ENCODE data around the gene GSDMA.

GSDMA gene

GRCh38 chr17:40023590-40024292, 60.9 kb downstream of the GSDMA start:
- DNase-seq: no peak

GRCh38 chr17:40024901-40025300, 62.1 kb downstream of the GSDMA start:
- no peak for DNase-seq

DNA sequence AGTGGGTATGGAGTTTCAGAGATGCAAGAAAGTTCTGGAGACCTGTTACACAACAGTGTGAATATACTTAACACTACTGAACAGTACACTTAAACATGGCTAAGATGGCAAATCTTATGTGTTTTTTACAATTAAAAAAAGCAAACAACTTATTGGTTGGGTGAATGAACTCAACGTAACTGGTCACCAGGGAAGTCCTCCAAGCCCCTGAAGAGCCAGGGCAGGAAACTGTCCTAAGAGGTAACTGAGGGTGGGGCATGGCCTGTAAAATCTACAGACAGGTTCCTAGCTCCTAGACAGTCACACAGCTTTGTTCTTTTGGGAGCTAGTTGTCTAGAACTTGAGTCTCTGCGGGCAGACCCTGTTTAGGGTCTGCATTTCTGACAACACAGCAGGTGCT, 62.8 kb downstream of the GSDMA start:
- no peak for DNase-seq

- DNase-seq: peak; percentile 46
Observed at GRCh38 chr17:40025991-40026815, 63.4 kb downstream of the GSDMA start.

- DNase-seq: peak; percentile 83
Observed at GRCh38 chr17:40026816-40027613, 64.2 kb downstream of the GSDMA start.
